Measurements from ENCODE around the gene FRMD6.

DNA sequence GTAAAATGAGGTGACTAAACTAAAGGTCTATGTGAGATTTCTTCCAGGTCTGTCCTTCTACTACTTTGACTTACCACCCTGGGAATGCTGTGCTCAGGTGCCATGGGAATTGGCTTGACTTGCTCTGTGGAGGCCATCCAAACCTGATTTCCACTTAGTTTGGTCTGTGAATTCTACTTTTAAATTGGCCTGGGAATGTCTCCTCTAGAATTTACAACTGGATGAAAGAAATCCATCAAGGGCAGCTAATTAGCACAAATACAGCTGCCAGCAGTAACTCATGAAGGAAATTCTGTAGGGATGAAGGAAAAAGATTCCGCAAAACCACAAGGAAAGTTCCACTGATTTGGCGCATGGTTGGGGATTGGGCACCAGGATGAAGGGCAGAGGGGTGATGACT, 31.7 kb upstream of the FRMD6 start:
- TF ChIP-seq, protein P1, sequence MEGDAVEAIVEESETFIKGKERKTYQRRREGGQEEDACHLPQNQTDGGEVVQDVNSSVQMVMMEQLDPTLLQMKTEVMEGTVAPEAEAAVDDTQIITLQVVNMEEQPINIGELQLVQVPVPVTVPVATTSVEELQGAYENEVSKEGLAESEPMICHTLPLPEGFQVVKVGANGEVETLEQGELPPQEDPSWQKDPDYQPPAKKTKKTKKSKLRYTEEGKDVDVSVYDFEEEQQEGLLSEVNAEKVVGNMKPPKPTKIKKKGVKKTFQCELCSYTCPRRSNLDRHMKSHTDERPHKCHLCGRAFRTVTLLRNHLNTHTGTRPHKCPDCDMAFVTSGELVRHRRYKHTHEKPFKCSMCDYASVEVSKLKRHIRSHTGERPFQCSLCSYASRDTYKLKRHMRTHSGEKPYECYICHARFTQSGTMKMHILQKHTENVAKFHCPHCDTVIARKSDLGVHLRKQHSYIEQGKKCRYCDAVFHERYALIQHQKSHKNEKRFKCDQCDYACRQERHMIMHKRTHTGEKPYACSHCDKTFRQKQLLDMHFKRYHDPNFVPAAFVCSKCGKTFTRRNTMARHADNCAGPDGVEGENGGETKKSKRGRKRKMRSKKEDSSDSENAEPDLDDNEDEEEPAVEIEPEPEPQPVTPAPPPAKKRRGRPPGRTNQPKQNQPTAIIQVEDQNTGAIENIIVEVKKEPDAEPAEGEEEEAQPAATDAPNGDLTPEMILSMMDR (IDR thresholded peaks at IDR 0.05) = no peak
- TF ChIP-seq POLR2A (IDR thresholded peaks at IDR 0.05) = no peak

Measured in ovary (tissue), 3 donors.